HG02885 (cell line): ENCODE data around the gene MICAL3.
"Not testable (repeated sequence)": the region's sequence is repeated elsewhere in the genome, so short reads cannot be mapped to it uniquely, and the experiment has no call there.

Experiments used
- ATAC-seq: cut with Tn5 transposase; IDR thresholded peaks from one replicate; pipeline ENCODE4 v1.9.1; 2021; ENCODE audit warnings: mild to moderate bottlenecking; ENCODE audit not compliant: unreplicated experiment, poor library complexity

MICAL3 gene

DNA sequence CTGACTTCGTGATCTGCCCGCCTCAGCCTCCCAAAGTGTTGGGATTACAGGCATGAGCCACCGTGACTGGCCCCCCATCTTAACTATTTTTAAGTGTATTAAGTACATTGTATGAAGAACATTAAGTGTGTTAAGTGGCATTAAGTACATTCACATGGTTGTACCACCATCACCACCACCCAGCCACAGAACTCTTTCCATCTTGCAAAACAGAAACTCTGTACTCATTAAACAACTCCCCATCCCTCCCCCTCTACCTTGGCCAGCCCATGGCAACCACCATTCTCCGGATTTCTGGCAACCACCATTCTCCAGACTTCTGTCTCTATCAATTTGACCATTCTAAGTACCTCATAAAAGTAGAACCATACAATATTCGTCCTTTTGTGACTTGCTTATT, 35.6 kb upstream of the MICAL3 start:
- ATAC-seq, result no peak

DNA sequence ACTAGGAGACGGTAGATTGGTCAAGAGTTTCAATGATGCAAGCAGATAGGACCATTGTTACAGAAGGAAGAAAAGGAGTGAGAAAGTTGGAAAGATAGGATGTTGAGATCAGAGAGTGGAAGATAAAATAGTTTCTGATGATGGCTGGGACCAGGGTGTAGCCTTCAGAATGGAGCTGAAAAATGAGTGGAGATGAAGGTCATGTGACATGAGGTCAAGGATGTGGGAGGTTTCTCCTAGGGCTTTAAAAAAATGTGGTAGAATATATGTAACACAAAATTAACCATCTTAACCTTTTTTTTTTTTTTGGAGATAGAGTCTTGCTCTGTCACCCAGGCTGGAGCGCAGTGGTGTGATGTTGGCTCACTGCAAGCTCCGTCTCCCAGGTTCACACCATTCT, 35.1 kb upstream of the MICAL3 start:
- no peak for ATAC-seq

DNA sequence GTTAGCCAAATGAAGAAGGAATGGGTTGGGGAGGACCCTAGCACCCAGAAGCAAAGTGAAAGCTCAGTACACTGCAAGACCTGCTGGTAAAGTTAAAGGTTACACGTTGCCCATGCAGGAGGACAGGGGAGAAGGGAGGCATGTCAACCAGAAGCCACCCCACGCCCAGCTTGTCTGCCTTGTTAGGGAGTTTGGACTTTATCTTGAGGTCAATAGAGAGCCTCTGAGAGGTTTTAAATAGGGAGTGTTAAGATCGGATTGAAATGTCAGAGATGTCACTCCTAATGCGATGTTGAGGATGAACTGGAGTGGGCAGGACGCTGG, 34.7 kb upstream of the MICAL3 start:
- ATAC-seq, result no peak

DNA sequence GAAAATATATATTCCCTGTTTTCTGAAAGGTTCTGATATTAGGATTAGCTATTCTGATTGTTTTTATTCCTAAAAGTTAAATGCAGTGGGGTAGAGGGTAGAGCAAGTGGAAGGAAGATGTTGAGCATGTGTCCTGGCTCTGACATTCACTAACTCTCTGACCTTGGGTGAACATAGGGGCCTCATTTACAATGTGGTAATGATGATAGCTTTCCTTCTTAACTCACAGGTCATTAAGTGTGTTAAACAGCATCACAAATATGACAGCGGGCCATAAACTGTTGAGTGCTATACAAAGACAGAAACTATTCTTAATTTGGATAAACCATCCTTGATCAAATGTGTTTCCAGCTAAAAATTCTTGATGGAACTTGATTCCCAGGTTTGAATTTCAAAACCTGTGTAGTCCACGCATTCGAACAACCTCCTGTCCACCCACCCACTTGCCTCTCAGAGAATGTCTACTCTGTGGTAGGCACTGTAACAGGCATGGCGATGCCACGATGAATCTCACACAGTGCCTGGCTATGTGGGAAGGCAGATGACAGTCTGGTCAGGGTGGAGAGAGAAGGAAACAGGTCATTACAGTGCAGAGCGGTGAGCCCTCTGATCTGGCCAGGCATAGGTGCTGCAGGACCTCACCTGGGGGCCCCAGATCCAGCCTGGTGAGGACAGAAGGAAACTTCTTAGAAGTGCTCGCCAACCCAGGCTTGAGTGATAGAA, 34.2 kb upstream of the MICAL3 start:
- no peak for ATAC-seq

DNA sequence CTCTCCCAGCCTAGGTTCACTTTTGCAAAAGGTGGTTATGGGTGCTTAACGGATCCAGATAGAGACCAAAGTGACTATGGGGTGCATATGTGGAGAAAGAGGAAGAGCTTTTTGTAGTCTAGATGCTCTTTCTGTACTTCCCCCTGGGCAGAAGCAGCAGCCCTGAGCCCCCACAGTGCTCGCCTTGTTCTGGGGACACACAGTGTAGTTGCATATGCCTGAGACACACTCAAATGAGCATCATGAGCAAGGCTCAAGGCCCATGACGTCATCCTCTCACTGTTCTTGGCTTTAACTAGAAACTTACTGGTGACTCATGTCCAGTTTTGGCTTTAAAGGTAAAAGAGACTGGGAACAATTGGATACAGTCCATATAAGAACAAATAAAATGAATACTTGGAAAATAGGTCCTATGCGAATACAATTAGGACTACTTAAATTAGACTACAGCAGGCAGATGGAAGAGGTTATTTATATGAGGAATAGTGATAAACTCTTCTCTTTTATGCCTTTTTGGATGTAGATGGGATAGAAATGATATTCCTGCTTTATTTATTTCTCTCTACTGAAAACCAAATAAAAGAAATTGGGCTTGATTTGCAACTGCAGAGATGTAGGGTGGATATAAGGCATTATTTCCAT, 33.3 kb upstream of the MICAL3 start:
- ATAC-seq, result peak; percentile 76

DNA sequence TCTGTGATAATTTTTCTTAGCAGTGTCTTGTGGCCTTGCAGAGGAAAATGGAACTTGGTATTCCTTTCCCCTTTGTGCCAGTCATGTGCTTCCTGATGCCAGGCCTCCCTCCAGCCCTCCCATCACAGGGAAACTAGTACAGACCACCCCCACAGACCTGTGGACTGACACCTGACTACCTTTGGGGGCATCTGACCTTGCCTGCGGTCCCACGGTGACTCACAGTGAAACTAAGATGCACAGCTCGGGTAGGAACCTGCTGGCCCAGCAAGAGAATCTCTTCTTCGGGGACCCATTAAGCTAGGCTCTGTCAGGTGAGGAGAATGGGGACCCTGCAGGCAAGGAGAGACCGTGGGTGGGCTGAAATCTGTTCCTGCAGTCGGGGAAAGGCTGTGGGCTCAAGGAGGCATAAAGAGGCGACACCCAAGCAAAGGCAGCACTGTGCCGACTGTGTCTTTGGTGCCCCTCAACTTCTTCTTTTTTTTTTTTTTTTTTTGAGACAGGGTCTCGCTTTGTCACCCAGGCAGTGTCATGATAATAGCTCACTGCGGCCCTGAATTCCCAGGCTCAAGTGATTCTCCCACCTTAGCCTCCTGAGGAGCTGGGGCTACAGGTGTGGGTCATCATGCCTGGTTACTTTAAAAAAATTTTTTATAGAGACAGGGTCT, 32.6 kb upstream of the MICAL3 start:
- peak; percentile 73 for ATAC-seq

DNA sequence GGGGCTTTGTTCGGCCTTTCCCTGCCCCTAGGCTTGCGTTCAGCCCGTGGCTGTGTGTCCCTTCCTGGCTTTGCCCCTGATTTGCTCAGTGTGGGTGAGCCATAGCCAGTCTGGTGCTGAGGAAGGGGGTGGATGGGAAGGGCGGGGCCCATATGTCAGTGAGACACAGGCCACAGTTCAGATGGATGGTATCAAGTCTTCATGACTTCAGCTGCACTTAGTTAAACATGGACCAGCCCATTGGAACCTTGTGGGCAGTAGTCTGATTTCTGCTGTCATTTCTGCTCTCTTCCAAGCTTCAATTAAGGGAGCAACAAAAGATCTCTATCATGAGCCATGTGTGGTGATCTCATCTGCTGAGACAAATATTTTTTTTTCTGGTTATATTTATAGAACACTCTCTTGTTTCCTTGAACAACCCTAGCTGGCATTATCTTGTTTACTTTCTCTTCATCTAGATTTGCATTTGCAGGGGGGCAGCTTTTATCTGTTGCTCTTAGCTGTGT, 31.9 kb upstream of the MICAL3 start:
- ATAC-seq, result no peak

DNA sequence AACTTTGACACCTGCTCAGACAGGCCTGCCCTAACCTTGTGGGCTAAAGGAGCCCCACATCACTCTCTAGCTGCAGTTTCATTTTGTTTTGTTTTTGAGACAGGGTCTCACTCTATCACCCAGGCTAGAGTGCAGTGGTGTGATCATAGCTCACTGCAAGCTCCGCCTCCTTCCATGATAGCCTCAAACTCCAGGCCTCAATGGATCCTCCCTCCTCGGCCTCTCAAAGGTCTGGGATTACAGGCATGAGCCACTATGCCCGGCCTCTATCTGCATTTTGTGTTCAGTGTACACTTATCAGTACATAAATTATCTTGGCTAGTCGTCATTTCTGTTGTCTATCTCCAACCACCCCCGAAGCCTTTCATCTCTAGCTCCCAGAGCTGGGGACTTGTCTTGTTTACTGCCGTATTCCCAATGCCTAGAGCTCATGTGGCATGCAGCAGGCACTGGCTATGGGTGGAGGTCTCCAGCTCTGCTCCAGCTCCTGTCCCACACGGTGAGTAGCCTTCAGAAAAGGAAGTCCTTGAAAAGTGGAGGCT, 31.3 kb upstream of the MICAL3 start:
- no peak for ATAC-seq

DNA sequence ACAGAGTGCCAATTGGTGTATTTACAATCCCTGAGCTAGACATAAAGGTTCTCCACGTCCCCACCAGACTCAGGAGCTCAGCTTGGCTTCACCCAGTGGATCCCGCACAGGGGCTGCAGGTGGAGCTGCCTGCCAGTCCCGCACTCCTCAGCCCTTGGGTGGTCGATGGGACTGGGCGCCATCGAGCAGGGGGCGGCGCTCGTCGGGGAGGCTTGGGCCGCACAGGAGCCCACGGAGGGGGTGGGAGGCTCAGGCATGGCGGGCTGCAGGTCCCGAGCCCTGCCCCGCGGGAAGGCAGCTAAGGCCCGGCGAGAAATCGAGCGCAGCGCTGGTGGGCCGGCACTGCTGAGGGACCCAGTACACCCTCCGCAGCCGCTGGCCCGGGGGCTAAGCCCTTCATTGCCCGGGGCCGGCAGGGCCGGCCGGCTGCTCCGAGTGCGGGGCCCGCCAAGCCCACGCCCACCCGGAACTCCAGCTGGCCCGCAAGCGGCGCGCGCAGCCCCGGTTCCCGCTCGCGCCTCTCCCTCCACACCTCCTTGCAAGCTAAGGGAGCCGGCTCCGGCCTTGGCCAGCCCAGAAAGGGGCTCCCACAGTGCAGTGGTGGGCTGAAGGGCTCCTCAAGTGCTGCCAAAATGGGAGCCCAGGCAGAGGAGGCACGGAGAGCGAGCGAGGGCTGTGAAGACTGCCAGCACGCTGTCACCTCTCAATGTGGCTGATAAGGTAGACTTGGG, 29.0 kb upstream of the MICAL3 start:
- not testable (repeated sequence) for ATAC-seq

DNA sequence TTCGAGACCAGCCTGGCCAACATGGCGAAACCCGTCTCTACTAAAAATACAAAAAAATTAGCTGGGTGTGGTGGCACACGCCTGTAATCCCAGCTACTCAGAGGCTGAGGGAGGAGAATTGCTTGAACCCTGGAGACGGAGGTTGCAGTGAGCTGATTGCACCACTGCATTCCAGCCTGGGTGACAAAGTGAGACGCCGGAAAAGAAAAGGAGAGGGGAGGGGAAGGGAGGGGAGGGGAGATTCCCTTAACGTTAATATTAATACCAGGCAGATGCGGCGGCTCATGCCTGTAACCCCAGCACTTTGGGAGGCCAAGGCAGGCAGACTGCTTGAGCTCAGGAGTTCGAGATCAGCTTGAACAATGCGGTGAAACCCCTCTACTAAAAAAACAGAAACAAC, 26.8 kb upstream of the MICAL3 start:
- ATAC-seq, result not testable (repeated sequence)

DNA sequence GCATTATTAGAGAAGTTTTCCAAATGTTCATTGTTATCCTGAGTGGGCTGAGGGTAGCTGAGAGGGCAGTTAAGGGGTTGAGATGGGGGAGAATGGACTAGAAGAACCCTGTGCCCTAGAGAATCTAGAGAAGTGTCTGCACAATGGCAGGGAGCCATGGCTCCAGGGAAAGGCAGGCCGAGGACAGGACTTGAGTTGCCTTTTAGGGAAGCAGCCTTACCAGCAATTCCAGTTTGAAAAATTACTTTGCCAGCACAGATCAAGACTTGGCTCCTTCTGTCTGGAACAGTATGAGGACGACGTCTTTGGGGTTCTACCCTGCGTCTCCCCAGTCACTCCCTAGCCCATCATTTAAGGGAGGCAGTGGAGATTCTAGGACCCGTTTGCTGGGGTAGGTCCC, 25.7 kb upstream of the MICAL3 start:
- ATAC-seq, result no peak

DNA sequence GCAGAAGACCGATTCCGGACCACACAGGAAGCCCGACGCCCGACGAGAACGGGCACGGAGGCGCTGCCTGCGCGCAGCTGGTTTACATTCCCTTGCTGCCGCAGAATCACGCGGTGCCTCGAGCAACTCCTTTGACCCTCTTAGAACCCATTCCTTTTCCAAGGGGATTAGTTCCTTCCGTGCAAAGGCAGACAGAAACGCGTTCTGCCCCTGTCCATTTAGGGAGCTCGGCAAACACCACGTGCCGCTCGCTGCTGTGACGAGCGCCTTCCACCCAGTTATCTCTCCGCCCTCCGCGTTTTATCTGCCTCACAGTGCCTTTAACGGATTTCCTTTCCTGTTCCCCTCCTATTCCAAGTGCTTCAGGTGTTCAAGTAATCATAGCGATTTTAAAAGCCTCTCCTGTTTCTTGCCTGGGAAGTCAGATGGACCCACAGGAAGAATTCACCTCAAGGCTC, 24.1 kb upstream of the MICAL3 start:
- ATAC-seq, result no peak

DNA sequence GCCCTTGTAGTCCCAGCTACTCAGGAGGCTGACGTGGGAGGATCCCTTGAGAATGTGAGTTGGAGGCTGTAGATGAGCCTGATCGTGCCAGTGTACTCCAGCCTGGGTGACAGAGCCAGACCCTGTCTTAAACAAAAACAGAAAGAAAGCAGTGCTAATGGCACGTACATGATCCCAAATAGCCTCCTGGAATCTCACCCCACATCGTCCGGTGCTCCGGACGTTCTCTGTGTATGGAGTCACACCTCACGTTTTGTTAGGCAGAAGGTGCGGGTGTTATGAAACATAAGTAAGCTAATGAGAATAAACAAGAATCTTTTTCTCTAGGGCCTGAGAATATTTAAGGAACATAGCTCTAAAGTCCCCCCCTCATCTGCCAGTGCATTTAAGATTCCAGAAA, 23.7 kb upstream of the MICAL3 start:
- no peak for ATAC-seq

DNA sequence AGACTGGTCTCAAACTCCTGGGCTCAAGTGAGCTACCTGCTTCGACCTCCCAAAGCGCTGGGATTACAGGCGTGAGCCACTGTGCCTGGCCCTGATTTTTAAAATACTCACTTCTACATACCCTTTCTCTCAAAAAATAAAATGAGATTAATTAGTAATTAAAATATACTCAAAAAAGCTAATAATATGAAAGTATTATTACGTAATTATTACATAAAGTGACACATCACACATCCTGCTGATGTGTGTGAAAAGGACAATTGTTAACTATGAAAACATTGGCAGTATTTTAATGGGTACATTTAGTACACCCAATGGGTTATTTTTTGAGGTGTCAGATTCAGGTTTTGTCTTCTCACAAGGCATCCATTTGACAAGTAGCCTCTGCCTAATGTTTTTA, 21.4 kb upstream of the MICAL3 start:
- no peak for ATAC-seq

DNA sequence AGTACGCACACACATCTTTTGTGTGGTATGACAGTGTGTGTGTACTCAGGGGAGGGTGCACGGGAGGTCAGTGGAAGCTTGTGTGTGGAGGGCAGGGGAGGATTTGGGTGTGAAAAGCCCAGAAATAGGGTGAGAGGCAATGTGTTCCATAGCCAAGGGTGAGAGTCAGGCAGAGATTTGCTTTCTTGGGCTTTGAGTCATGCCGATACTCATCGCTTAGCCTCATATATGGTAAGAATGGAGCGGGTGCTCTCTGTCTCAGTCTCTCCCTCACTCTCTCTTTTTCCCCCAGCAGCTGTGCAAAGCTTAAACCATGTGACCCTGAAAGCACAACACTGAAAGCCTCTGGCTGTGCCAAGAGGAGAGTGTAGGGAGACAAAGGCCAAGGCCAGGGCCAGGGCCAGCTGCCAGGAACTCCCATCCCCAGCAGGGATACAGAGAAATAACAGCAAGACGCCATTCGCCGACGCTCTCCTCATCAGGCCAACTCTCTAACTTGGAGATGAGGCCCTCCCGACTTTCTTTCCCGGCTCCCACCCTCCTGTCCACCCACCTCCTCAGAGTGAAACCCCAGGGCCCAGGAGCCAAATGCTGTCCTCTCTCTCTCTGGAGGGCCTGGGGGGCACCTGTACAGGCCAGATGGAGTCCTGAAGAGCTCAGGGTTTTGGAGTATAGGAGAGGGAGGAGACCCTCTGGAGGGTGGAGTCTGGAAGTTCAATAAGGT, 20.3 kb upstream of the MICAL3 start:
- ATAC-seq, result no peak

DNA sequence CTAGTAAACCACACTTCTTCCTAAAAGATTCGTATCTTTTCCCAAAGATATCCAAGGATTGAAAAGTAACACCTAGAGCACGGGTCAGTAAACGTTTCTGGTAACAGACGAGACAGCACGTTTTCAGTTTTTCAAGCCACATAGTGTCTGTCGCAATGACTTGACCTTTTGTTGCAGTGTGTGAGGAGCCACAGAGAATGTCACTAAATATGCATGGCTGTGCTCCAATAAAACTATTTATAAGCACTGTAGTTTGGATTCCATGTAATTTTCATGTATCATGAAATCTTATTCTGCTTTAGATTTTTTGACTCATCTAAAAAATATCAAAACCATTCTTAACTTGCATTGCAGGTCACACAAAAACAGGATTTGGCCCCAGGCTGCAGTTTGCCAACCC, 18.3 kb upstream of the MICAL3 start:
- no peak for ATAC-seq

DNA sequence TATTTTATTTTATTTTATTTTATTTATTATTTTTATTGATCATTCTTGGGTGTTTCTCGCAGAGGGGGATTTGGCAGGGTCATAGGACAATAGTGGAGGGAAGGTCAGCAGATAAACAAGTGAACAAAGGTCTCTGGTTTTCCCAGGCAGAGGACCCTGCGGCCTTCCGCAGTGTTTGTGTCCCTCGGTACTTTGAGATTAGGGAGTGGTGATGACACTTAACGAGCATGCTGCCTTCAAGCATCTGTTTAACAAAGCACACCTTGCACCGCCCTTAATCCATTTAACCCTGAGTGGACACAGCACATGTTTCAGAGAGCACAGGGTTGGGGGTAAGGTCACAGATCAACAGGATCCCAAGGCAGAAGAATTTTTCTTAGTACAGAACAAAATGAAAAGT, 16.5 kb upstream of the MICAL3 start:
- not testable (repeated sequence) for ATAC-seq

DNA sequence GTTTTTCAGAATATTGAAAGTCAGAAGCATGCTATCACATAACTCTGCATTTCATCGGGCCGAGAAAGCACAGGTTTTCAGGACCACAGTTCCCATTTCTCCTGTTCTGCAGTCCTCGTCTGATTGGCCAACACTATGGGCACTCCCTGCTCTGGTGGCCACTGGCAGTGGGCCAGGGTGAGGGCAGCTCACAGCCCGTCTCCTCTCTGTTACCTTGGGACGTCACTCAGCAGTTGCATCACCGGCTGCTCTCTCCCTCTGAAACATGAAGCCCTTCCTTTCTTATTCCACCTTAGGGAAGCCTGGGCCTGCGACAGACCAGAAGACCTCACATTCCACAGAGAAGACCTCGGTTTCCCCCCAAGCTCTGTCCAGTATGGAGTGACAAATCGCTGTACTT, 11.4 kb upstream of the MICAL3 start:
- no peak for ATAC-seq

DNA sequence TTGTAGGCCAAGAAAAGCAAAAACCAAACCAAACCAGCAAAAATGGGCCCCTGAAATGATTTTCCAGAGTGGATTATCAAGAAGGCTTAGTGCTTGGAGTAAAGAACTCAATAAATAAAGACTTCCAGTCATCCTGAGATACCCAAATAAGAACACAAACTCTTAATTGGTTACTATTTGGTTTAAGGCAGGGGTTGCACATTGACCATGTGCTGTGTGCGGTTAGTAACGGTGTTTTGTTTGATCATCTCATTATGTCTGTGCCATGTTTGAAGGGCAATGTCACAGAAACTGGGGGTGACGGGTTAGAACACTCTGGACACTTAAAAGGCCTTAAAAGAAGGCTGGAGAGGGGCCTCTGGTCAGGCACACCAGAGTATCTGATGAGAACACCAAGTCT, 9.7 kb upstream of the MICAL3 start:
- no peak for ATAC-seq
